ENCODE measurements around the gene DAB1. TPM values are rescaled to one million over a fixed set of nuclear protein-coding genes. Genes with fewer than 3 reads are reported as not detected.

Gene DAB1
- total and polyA plus RNA-seq, 12 donors: 0.04 to 2.1 (median 0.59) TPM; not detected in 2

DNA sequence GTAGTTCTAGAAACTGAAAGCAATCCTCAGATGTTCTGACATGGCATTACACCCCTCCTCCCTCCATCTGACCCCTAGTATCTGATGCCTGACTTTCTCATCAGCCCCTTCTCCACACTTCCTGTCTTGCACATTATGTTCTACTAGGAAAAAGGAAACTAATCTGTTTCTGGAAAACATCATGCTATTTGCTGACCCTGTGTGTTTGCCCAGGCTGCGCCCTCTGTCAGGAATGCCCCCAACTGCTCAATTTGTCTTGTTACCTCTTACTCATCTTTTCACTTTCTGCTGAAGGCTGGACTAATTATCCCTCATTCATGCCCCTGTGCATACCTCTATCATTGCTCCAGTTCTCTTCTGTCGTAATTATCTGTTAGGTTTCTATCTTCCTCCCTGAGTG is 37.5 kb upstream of the DAB1 start:
- no peaks in the 10 kb centered on the region for H3K9me3 ChIP-seq (replicated peaks in 1 of 3)
- 63 to 69% (median 65%) methylated on average over 2 of the region's 2 CpGs for WGBS, 4 donors
- intact Hi-C loops (cut with DNase I): no loop called here

DNA sequence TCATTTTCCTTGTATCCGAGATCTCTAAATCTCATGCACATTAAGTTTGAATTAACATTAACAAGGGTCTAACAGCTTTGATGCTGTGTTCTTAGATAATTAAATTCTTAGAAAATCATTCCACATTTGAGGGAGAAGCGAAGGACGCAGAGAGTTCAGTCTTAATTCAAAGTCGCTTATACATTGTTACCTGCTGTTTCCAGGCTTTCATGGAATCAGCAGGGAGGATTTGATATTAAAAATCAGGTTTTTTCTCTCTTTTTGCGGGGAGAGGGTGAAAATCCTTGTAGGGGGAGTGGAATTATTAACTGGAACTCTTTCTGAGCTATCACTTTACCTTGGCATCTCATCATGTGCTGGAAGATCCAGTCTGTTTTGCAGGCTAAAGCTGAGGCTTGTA is 27.7 kb upstream of the DAB1 start:
- intact Hi-C loops (cut with DNase I): no loop called here
- no peak for DNase-seq
- 66 to 78% (median 68%) methylated on average over 5 of the region's 5 CpGs for WGBS, 4 donors
- H3K4me1 ChIP-seq (replicated peaks in 1 of 2): no peaks in the 10 kb centered on the region
- H3K27ac ChIP-seq: no peak overlapping the region
- no peaks in the 10 kb centered on the region for H3K9me3 ChIP-seq (replicated peaks in 1 of 3)
- H3K27me3 ChIP-seq: peaks cover 6% of the 10 kb centered on the region
- no peak for TF ChIP-seq POLR2A (IDR thresholded peaks at IDR 0.05)
- TF ChIP-seq, protein P1, sequence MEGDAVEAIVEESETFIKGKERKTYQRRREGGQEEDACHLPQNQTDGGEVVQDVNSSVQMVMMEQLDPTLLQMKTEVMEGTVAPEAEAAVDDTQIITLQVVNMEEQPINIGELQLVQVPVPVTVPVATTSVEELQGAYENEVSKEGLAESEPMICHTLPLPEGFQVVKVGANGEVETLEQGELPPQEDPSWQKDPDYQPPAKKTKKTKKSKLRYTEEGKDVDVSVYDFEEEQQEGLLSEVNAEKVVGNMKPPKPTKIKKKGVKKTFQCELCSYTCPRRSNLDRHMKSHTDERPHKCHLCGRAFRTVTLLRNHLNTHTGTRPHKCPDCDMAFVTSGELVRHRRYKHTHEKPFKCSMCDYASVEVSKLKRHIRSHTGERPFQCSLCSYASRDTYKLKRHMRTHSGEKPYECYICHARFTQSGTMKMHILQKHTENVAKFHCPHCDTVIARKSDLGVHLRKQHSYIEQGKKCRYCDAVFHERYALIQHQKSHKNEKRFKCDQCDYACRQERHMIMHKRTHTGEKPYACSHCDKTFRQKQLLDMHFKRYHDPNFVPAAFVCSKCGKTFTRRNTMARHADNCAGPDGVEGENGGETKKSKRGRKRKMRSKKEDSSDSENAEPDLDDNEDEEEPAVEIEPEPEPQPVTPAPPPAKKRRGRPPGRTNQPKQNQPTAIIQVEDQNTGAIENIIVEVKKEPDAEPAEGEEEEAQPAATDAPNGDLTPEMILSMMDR (IDR thresholded peaks at IDR 0.05): no peak
- H3K36me3 ChIP-seq (replicated peaks in 1 of 2): no peaks in the 10 kb centered on the region
- H3K4me3 ChIP-seq: no peak overlapping the region

More for the DNA sequence above, 37.5 kb upstream of the DAB1 start:
- Histone ChIP-seq H3K27me3 (no peaks in the 10 kb centered on the region), H3K36me3 (replicated peaks in 1 of 2) (no peaks in the 10 kb centered on the region), H3K27ac (no peak overlapping the region), H3K4me3 (no peak overlapping the region), H3K4me1 (replicated peaks in 1 of 2) (no peaks in the 10 kb centered on the region)
- no peak for TF ChIP-seq POLR2A (IDR thresholded peaks at IDR 0.05)
- no peak for DNase-seq

DNA sequence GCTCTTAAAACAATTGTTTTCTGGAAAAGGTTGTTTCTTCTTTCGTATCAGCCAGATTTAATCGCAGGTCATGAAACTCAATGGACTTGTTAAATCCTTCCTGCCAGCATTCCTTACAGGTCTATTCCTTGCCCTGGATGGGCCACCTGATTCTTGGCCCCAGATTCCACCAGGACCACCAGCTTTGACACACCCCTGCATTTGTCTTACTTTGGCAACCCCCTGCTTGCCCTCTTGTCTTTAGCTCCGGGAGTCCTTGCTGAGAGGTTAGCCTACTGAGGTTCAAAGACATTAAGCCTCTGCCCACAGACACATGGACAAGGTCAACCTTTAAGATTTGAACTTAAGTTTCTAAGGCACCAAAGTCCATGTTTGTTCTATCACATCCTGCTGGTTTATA is 27.1 kb upstream of the DAB1 start:
- 52 to 66% (median 57%) methylated on average over 3 of the region's 3 CpGs for WGBS, 4 donors
- H3K36me3 ChIP-seq (replicated peaks in 1 of 2): no peaks in the 10 kb centered on the region
- no peaks in the 10 kb centered on the region for H3K9me3 ChIP-seq (replicated peaks in 1 of 3)
- H3K4me1 ChIP-seq (replicated peaks in 1 of 2): no peaks in the 10 kb centered on the region
- intact Hi-C loops (cut with DNase I): no loop called here
- no peak overlapping the region for H3K27ac ChIP-seq
- H3K27me3 ChIP-seq: peaks cover 6% of the 10 kb centered on the region
- DNase-seq: no peak
- no peak overlapping the region for H3K4me3 ChIP-seq
- TF ChIP-seq POLR2A (IDR thresholded peaks at IDR 0.05): no peak
- TF ChIP-seq, protein P1 (IDR thresholded peaks at IDR 0.05): no peak

DNA sequence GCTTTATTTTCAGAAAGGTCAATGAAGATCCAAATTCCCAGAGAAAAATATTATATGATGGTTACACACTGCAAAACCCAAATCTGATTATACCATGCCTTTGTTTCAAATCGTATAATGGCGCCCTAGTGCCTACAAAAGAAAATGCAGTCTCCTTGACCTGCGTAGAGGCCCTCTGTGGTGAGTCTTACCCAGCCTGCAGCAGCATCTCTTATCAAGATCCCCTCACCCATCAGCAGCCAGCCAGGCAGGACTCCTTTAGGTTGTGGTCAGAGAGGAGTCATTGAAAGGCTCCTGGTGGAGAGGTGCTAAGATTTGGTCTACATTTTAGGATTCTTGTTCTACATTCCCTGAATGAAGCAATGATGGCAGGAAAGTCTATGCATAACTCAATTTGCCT is 23.7 kb upstream of the DAB1 start:
- intact Hi-C loops (cut with DNase I): no loop called here
- Histone ChIP-seq H3K9me3 (replicated peaks in 1 of 3) (no peaks in the 10 kb centered on the region), H3K27ac (no peak overlapping the region), H3K36me3 (replicated peaks in 1 of 2) (no peaks in the 10 kb centered on the region), H3K4me3 (no peak overlapping the region), H3K4me1 (replicated peaks in 1 of 2) (no peaks in the 10 kb centered on the region), H3K27me3 (peaks cover 6% of the 10 kb centered on the region)
- TF ChIP-seq POLR2A (IDR thresholded peaks at IDR 0.05): no peak
- TF ChIP-seq, protein P1 (IDR thresholded peaks at IDR 0.05): no peak
- WGBS, 4 donors: 79 to 89% (median 86%) methylated on average over 3 of the region's 3 CpGs
- DNase-seq: no peak

DNA sequence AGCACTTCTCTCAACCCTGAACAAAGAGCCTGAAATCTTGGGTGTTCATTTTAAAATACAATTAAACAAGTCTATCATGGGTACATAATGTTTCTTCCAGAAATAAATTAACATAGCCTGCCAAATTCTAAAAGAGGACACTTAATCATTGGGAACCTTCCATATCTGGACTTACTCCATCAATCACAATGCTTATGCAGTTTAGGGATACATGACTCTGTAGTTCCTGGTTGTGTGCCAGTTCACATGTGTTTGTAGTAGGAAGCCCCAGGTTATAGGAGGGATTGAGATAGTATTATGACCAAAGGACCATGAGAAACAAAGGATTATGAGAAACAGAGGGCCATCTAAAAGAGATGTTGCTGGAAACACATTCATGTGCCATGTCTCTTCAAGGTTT is 19.1 kb upstream of the DAB1 start:
- Histone ChIP-seq H3K27me3 (no peaks in the 10 kb centered on the region), H3K4me1 (replicated peaks in 1 of 2) (no peaks in the 10 kb centered on the region), H3K9me3 (replicated peaks in 1 of 3) (no peaks in the 10 kb centered on the region), H3K36me3 (replicated peaks in 1 of 2) (no peaks in the 10 kb centered on the region), H3K27ac (no peak overlapping the region), H3K4me3 (no peak overlapping the region)
- intact Hi-C loops (cut with DNase I): no loop called here
- TF ChIP-seq, protein P1 (IDR thresholded peaks at IDR 0.05): no peak
- TF ChIP-seq POLR2A (IDR thresholded peaks at IDR 0.05): no peak
- DNase-seq: no peak
